ENCODE results near the gene AKAP7. TPM values are rescaled to one million over a fixed set of nuclear protein-coding genes. Genes with fewer than 3 reads are reported as not detected.

AKAP7 gene
- total and polyA plus RNA-seq, 3 donors from 2014 or later: 16.5 to 32.4 (median 29.3) TPM

- peak overlapping the region; percentile 92 to 93 for H3K27ac ChIP-seq
- H3K9me3 ChIP-seq: no peaks in the 10 kb centered on the region
- H3K4me1 ChIP-seq: peaks cover 11% of the 10 kb centered on the region
- 5 to 8% methylated on average over 17 of the region's 17 CpGs for WGBS, 2 donors
- peak; percentile 48 for DNase-seq
- H3K36me3 ChIP-seq (ENCODE audit: low read depth, missing control alignments): no peaks in the 10 kb centered on the region
- intact Hi-C loops (cut with DNase I; ENCODE audit: low total_unique reads): no loop called here
- H3K27me3 ChIP-seq: no peaks in the 10 kb centered on the region
- TF ChIP-seq CTCF (IDR thresholded peaks at IDR 0.05) (no peak), POLR2A (IDR thresholded peaks at IDR 0.05) (no peak)
- H3K4me3 ChIP-seq: peak overlapping the region; percentile 73 to 83
Measured at GRCh38 chr6:131136021-131136786, 937 bp downstream of the AKAP7 start.

GRCh38 chr6:131139599-131139998 is 4.3 kb downstream of the AKAP7 start:
- Histone ChIP-seq H3K27me3 (no peaks in the 10 kb centered on the region), H3K9me3 (no peaks in the 10 kb centered on the region), H3K4me1 (peaks cover 7% of the 10 kb centered on the region), H3K36me3 (ENCODE audit: low read depth, missing control alignments) (no peaks in the 10 kb centered on the region), H3K4me3 (no peak overlapping the region), H3K27ac (no peak overlapping the region)
- TF ChIP-seq CTCF (IDR thresholded peaks at IDR 0.05) (no peak), POLR2A (IDR thresholded peaks at IDR 0.05) (no peak)
- no peak for DNase-seq
- intact Hi-C loops (cut with DNase I; ENCODE audit: low total_unique reads): no loop called here
- WGBS, 2 donors: 63 to 83% methylated on average over 4 of the region's 4 CpGs

GRCh38 chr6:131143319-131143718 is 8.1 kb downstream of the AKAP7 start:
- Histone ChIP-seq H3K27me3 (no peaks in the 10 kb centered on the region), H3K36me3 (ENCODE audit: low read depth, missing control alignments) (no peaks in the 10 kb centered on the region), H3K9me3 (no peaks in the 10 kb centered on the region), H3K4me1 (no peaks in the 10 kb centered on the region), H3K27ac (no peak overlapping the region), H3K4me3 (no peak overlapping the region)
- 90 to 100% methylated on average over 3 of the region's 3 CpGs for WGBS, 2 donors
- intact Hi-C loops (cut with DNase I; ENCODE audit: low total_unique reads): no loop called here
- no peak for DNase-seq
- TF ChIP-seq POLR2A (IDR thresholded peaks at IDR 0.05) (no peak), CTCF (IDR thresholded peaks at IDR 0.05) (no peak)

- H3K9me3 ChIP-seq: no peaks in the 10 kb centered on the region
- TF ChIP-seq POLR2A (IDR thresholded peaks at IDR 0.05) (no peak), CTCF (IDR thresholded peaks at IDR 0.05) (no peak)
- intact Hi-C loops (cut with DNase I; ENCODE audit: low total_unique reads): no loop called here
- no peaks in the 10 kb centered on the region for H3K36me3 ChIP-seq (ENCODE audit: low read depth, missing control alignments)
- H3K27ac ChIP-seq: no peak overlapping the region
- H3K27me3 ChIP-seq: no peaks in the 10 kb centered on the region
- H3K4me3 ChIP-seq: no peak overlapping the region
- DNase-seq: no peak
- no peaks in the 10 kb centered on the region for H3K4me1 ChIP-seq
- WGBS, 2 donors: 79 to 95% methylated on average over 2 of the region's 2 CpGs
Measured at GRCh38 chr6:131146865-131147264, 11.6 kb downstream of the AKAP7 start.

GRCh38 chr6:131156411-131156810 is 21.1 kb downstream of the AKAP7 start:
- TF ChIP-seq CTCF (IDR thresholded peaks at IDR 0.05): no peak
- no peak for TF ChIP-seq POLR2A (IDR thresholded peaks at IDR 0.05)
- 85 to 89% methylated on average over 2 of the region's 2 CpGs for WGBS, 2 donors

More at GRCh38 chr6:131156411-131156810, 21.1 kb downstream of the AKAP7 start:
- H3K36me3 ChIP-seq (ENCODE audit: low read depth, missing control alignments): no peaks in the 10 kb centered on the region
- H3K4me3 ChIP-seq: no peak overlapping the region
- no peak overlapping the region for H3K27ac ChIP-seq
- no peaks in the 10 kb centered on the region for H3K27me3 ChIP-seq
- no peak for DNase-seq
- H3K4me1 ChIP-seq: peaks cover 8% of the 10 kb centered on the region
- intact Hi-C loops (cut with DNase I; ENCODE audit: low total_unique reads): no loop called here
- H3K9me3 ChIP-seq: no peaks in the 10 kb centered on the region

All from testis (tissue), 3 donors.